Measurements from ENCODE around the gene CARD16.

Gene CARD16

GRCh38 chr11:105057432-105057831, 12.3 kb upstream of the CARD16 start:
- Histone ChIP-seq H3K9me3 (ENCODE audit: control insufficient read depth, insufficient read depth, low read length) (no peaks in the 10 kb centered on the region), H4K20me1 (ENCODE audit: control insufficient read depth, insufficient read depth, low read depth, low read length) (no peaks in the 10 kb centered on the region)
- TF ChIP-seq EZH2phosphoT487 (IDR thresholded peaks at IDR 0.05; ENCODE audit: borderline replicate concordance, low read length) (no peak), CTCF (IDR thresholded peaks at IDR 0.05; ENCODE audit: low read depth, low read length, poor library complexity, severe bottlenecking) (no peak)

GRCh38 chr11:105056446-105056845, 11.3 kb upstream of the CARD16 start:
- no peak overlapping the region for H3K4me2 ChIP-seq (ENCODE audit: low read length)

More at GRCh38 chr11:105057432-105057831, 12.3 kb upstream of the CARD16 start:
- Histone ChIP-seq H3K27ac (ENCODE audit: low read depth, low read length) (no peak overlapping the region), H3K36me3 (ENCODE audit: control insufficient read depth, low read length) (no peaks in the 10 kb centered on the region), H3K27me3 (ENCODE audit: control insufficient read depth, low read length) (no peaks in the 10 kb centered on the region), H3K4me2 (ENCODE audit: low read length) (no peak overlapping the region), H3K79me2 (ENCODE audit: control insufficient read depth, low read length) (no peaks in the 10 kb centered on the region), H3K4me1 (ENCODE audit: control insufficient read depth, low read length) (no peaks in the 10 kb centered on the region), H3K4me3 (ENCODE audit: low read length) (no peak overlapping the region), H3K9me2 (replicated peaks; ENCODE audit: control insufficient read depth, low read length) (no peaks in the 10 kb centered on the region), H3F3A (ENCODE audit: control insufficient read depth, insufficient read depth) (no peaks in the 10 kb centered on the region)

GRCh38 chr11:105054723-105055493, 9.8 kb upstream of the CARD16 start:
- TF ChIP-seq EZH2phosphoT487 (IDR thresholded peaks at IDR 0.05; ENCODE audit: borderline replicate concordance, low read length) (no peak), CTCF (IDR thresholded peaks at IDR 0.05; ENCODE audit: low read depth, low read length, poor library complexity, severe bottlenecking) (no peak)
- H4K20me1 ChIP-seq (ENCODE audit: control insufficient read depth, insufficient read depth, low read depth, low read length), result no peaks in the 10 kb centered on the region
- no peaks in the 10 kb centered on the region for H3K9me2 ChIP-seq (replicated peaks; ENCODE audit: control insufficient read depth, low read length)
- no peaks in the 10 kb centered on the region for H3F3A ChIP-seq (ENCODE audit: control insufficient read depth, insufficient read depth)
- no peaks in the 10 kb centered on the region for H3K9me3 ChIP-seq (ENCODE audit: control insufficient read depth, insufficient read depth, low read length)
- no peaks in the 10 kb centered on the region for H3K27me3 ChIP-seq (ENCODE audit: control insufficient read depth, low read length)
- H3K27ac ChIP-seq (ENCODE audit: low read depth, low read length), result no peak overlapping the region
- H3K4me1 ChIP-seq (ENCODE audit: control insufficient read depth, low read length), result no peaks in the 10 kb centered on the region
- H3K79me2 ChIP-seq (ENCODE audit: control insufficient read depth, low read length), result no peaks in the 10 kb centered on the region
- H3K4me2 ChIP-seq (ENCODE audit: low read length), result no peak overlapping the region
- no peaks in the 10 kb centered on the region for H3K36me3 ChIP-seq (ENCODE audit: control insufficient read depth, low read length)
- H3K4me3 ChIP-seq (ENCODE audit: low read length), result no peak overlapping the region

More at GRCh38 chr11:105056446-105056845, 11.3 kb upstream of the CARD16 start:
- Histone ChIP-seq H3K4me3 (ENCODE audit: low read length) (no peak overlapping the region), H3K27me3 (ENCODE audit: control insufficient read depth, low read length) (no peaks in the 10 kb centered on the region), H3K4me1 (ENCODE audit: control insufficient read depth, low read length) (no peaks in the 10 kb centered on the region), H4K20me1 (ENCODE audit: control insufficient read depth, insufficient read depth, low read depth, low read length) (no peaks in the 10 kb centered on the region), H3K79me2 (ENCODE audit: control insufficient read depth, low read length) (no peaks in the 10 kb centered on the region), H3F3A (ENCODE audit: control insufficient read depth, insufficient read depth) (no peaks in the 10 kb centered on the region), H3K9me2 (replicated peaks; ENCODE audit: control insufficient read depth, low read length) (no peaks in the 10 kb centered on the region), H3K27ac (ENCODE audit: low read depth, low read length) (no peak overlapping the region), H3K36me3 (ENCODE audit: control insufficient read depth, low read length) (no peaks in the 10 kb centered on the region), H3K9me3 (ENCODE audit: control insufficient read depth, insufficient read depth, low read length) (no peaks in the 10 kb centered on the region)
- TF ChIP-seq CTCF (IDR thresholded peaks at IDR 0.05; ENCODE audit: low read depth, low read length, poor library complexity, severe bottlenecking) (no peak), EZH2phosphoT487 (IDR thresholded peaks at IDR 0.05; ENCODE audit: borderline replicate concordance, low read length) (no peak)

All from DOHH2 (cell line).